HG02981 (cell line): ENCODE measurements around the gene REPS1.
A peak's percentile ranks its signal among the peaks of the same experiment; 100 is the strongest.
"Not testable (repeated sequence)": the region's sequence is repeated elsewhere in the genome, so short reads cannot be mapped to it uniquely, and the experiment has no call there.

ENCODE experiments used
- ATAC-seq: cut with Tn5 transposase; IDR thresholded peaks from one replicate; pipeline ENCODE4 v1.9.1; 2021; ENCODE audit warnings: mild to moderate bottlenecking, moderate library complexity; ENCODE audit not compliant: unreplicated experiment

Gene REPS1

GRCh38 chr6:138944412-138944811, 43.6 kb downstream of the REPS1 start:
- ATAC-seq, result no peak

GRCh38 chr6:138943089-138943625, 44.9 kb downstream of the REPS1 start:
- no peak for ATAC-seq

- ATAC-seq, result not testable (repeated sequence)
Measured at GRCh38 chr6:138936873-138937272, 51.2 kb downstream of the REPS1 start.

- no peak for ATAC-seq
Measured at GRCh38 chr6:138931660-138932059, 56.4 kb downstream of the REPS1 start.

GRCh38 chr6:138926579-138926978, 61.5 kb downstream of the REPS1 start:
- no peak for ATAC-seq

- no peak for ATAC-seq
Measured at GRCh38 chr6:138925806-138926205, 62.2 kb downstream of the REPS1 start.

- ATAC-seq, result peak; percentile 71
Measured at GRCh38 chr6:138923561-138923960, 64.5 kb downstream of the REPS1 start.

GRCh38 chr6:138920906-138921305, 67.1 kb downstream of the REPS1 start:
- no peak for ATAC-seq

GRCh38 chr6:138914701-138915100, 73.4 kb downstream of the REPS1 start:
- no peak for ATAC-seq

- peak; percentile 49 for ATAC-seq
Measured at GRCh38 chr6:138912308-138912707, 75.7 kb downstream of the REPS1 start.

GRCh38 chr6:138909975-138910374, 78.1 kb downstream of the REPS1 start:
- ATAC-seq, result no peak

- no peak for ATAC-seq
Measured at GRCh38 chr6:138909511-138909910, 78.5 kb downstream of the REPS1 start.

- no peak for ATAC-seq
Measured at GRCh38 chr6:138907167-138907566, 80.9 kb downstream of the REPS1 start.

GRCh38 chr6:138897031-138897430, 91.0 kb downstream of the REPS1 start:
- no peak for ATAC-seq

- ATAC-seq, result no peak
Measured at GRCh38 chr6:138896104-138896756, 91.8 kb downstream of the REPS1 start.

GRCh38 chr6:138891255-138891986, 96.6 kb downstream of the REPS1 start:
- ATAC-seq, result no peak

GRCh38 chr6:138885156-138885819, 102.8 kb downstream of the REPS1 start:
- ATAC-seq, result no peak

GRCh38 chr6:138882369-138883017, 105.6 kb downstream of the REPS1 start:
- peak; percentile 60 for ATAC-seq

- ATAC-seq, result no peak
Measured at GRCh38 chr6:138873191-138873590, 114.9 kb downstream of the REPS1 start.

- no peak for ATAC-seq
Measured at GRCh38 chr6:138869398-138869797, 118.7 kb downstream of the REPS1 start.

- no peak for ATAC-seq
Measured at GRCh38 chr6:138868181-138868580, 119.9 kb downstream of the REPS1 start.
